GM18907 (cell line): ENCODE data around the gene PCNA.

Experiments used
- ATAC-seq: cut with Tn5 transposase; IDR thresholded peaks from one replicate; pipeline ENCODE4 v1.9.1; 2021; ENCODE audit warnings: mild to moderate bottlenecking, moderate library complexity; ENCODE audit not compliant: unreplicated experiment

Gene PCNA

GRCh38 chr20:5067877-5068645 is 51.7 kb downstream of the PCNA start:
- ATAC-seq: no peak

DNA sequence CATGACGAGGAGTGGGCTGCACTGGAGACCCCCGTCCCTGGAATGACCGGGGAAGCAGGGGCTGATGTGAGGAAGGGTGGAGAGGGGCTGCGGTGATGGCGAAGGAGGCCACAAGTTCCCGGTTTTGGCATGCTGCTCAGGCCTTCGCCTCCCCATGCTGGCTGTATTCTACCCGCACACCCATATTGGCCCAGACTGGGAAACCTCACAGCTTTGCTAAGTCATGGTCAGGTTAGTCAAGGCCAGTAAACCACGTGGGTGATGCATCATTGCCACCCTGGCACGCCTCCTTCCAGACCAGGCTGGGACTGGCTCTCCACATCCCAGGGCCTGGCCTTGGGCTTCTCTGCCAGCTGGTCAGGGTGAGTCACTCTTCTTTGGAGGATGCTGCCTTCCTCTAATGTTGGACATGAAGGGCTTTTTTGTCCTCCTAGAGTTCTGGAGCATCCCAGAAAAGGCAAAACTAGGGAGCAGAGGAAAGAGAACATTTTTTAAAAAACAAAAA is 53.8 kb downstream of the PCNA start:
- no peak for ATAC-seq

GRCh38 chr20:5065166-5065878 is 54.4 kb downstream of the PCNA start:
- no peak for ATAC-seq
